Adrenal gland (tissue), 12 donors: ENCODE data around the gene RANBP3L. TPM values are rescaled to one million over a fixed set of nuclear protein-coding genes. Genes with fewer than 3 reads are reported as not detected.

Experiments used
- DNase-seq, 7 donors: peaks; one replicate each; pipeline ENCODE4 v3.0.0-alpha.2; 2019 to 2020
- H3K27ac ChIP-seq, 5 donors: fragments of 200-600 bp; sonication (generic) in 4 of 5; 1 replicate in 3 of 5; 2 replicates in 2 of 5; pipeline versions ENCODE4 v1.5.1 to v1.8.0; 2016 to 2020; ENCODE audit warnings: mild to moderate bottlenecking in 1 of 5
- H3K27me3 ChIP-seq: fragments of 200-600 bp; 2 replicates; pipeline ENCODE4 v1.8.0; 2021
- H3K36me3 ChIP-seq, 2 donors: fragments of 200-600 bp; replicated peaks in 1 of 2; 1 replicate in 1 of 2; 2 replicates in 1 of 2; pipeline versions ENCODE4 v1.5.1 to v1.8.0; 2018 to 2022
- H3K4me1 ChIP-seq, 2 donors: fragments of 200-600 bp; replicated peaks in 1 of 2; 1 replicate in 1 of 2; 2 replicates in 1 of 2; pipeline versions ENCODE4 v1.5.1 to v1.8.0; 2018 to 2021
- H3K4me3 ChIP-seq, 4 donors: fragments of 200-600 bp; sonication (generic) in 3 of 4; one replicate each; pipeline ENCODE4 v1.5.1; 2016 to 2018
- H3K9me3 ChIP-seq, 3 donors: fragments of 200-600 bp; sonication (generic) in 1 of 3; replicated peaks in 1 of 3; 1 replicate in 2 of 3; 2 replicates in 1 of 3; pipeline versions ENCODE4 v1.5.1 to v1.8.0; 2016 to 2021
- CTCF ChIP-seq, 6 experiments: fragments of 450-650 bp in 4 of 6; fragments of 200-600 bp in 2 of 6; sonication (generic) in 1 of 6; IDR thresholded peaks; 1 replicate in 5 of 6; 2 replicates in 1 of 6; pipeline versions ENCODE4 v1.5.1 to v1.8.0; 2016 to 2021; ENCODE audit warnings: antibody characterized with exemption in 6 of 6, mild to moderate bottlenecking in 2 of 6, moderate library complexity in 1 of 6
- POLR2A ChIP-seq, 2 donors: fragments of 450-650 bp; IDR thresholded peaks; one replicate each; pipeline ENCODE4 v1.6.1; 2017; ENCODE audit warnings: antibody characterized with exemption in 2 of 2, mild to moderate bottlenecking in 2 of 2, moderate library complexity in 1 of 2
- WGBS, 4 donors: extraction: QIAGEN DNeasy Blood & Tissue Kit in 2 of 4; methylation state at CpG; one replicate each; pipeline versions ENCODE4 v1.1.5 to v1.1.7; 2013 to 2017; 5-methylcytosine and 5-hydroxymethylcytosine counted together
- intact Hi-C, 2 donors: fragments of 100-400 bp; cut with DNase I; formaldehyde crosslinking; loops; one replicate each; pipeline versions ENCODE4 v1.14.1 to v1.15.0; 2022 to 2023
- polyA plus RNA-seq, 3 donors: library from polyadenylated mRNA; stranded (reverse); fragments of 200-250 nt in 2 of 3; fragments of 350-450 nt in 1 of 3; fragmentation: Illumina TruSeq in 1 of 3; extraction: RNeasy Lipid Tissue Mini Kit (QIAGEN cat#74804) in 1 of 3; gene quantifications; one replicate each; pipeline ENCODE4 v1.2.3, GENCODE V29; 2013 to 2014
- total RNA-seq, 9 donors: library from RNA; depleted of rRNA in 4 of 9; stranded (reverse); fragments of >200 nt in 4 of 9; fragments of 120-200 nt in 1 of 9; fragmentation: NEBNext Ultra II Directional in 1 of 9; extraction: Animal tissue kit (Norgen Biotek cat#: 25700) in 1 of 9; gene quantifications; one replicate each; pipeline versions ENCODE4 v1.1.0 to v1.2.4, GENCODE V29; 2013 to 2023
- donor health status: healthy with polysubstance abuse.
- donor health status: Bipolar disorder and iron deficiency.
- donor health status: DM: yes; HTN: yes; CAD: no.
- donor health status: DM: no; HTN: no; CAD: no.
- donor health status: DM: no; HTN: no; CAD: no.
- donor health status: DM: yes; HTN: yes; CAD: no.

RANBP3L gene
- total and polyA plus RNA-seq, 12 donors, result 0.30 to 21.6 (median 1.6) TPM

- peaks cover 0 to 47% of the 10 kb centered on the region in 2 donors for H3K36me3 ChIP-seq
Observed at GRCh38 chr5:36215910-36216309, 85.8 kb downstream of the RANBP3L start.

GRCh38 chr5:36214436-36214835 lies 87.3 kb downstream of the RANBP3L start:
- peaks cover 0 to 5% of the 10 kb centered on the region in 2 donors for H3K4me1 ChIP-seq
- H3K4me3 ChIP-seq, result no peak overlapping the region
- H3K27ac ChIP-seq, result no peak overlapping the region
- TF ChIP-seq CTCF (IDR thresholded peaks at IDR 0.05), result peak in 1 of 6 experiments; percentile 15
- TF ChIP-seq POLR2A (IDR thresholded peaks at IDR 0.05), result no peak
- DNase-seq, result no peak
- 86 to 96% (median 92%) methylated on average over 3 of the region's 3 CpGs for WGBS, 4 donors
- no peaks in the 10 kb centered on the region for H3K27me3 ChIP-seq
- intact Hi-C loops, result no loop called here
- peaks cover 0 to 34% of the 10 kb centered on the region in 2 donors for H3K36me3 ChIP-seq
- no peaks in the 10 kb centered on the region for H3K9me3 ChIP-seq

More at GRCh38 chr5:36215910-36216309, 85.8 kb downstream of the RANBP3L start:
- no peak for TF ChIP-seq POLR2A (IDR thresholded peaks at IDR 0.05)
- TF ChIP-seq CTCF (IDR thresholded peaks at IDR 0.05), result no peak
- no peaks in the 10 kb centered on the region for H3K9me3 ChIP-seq
- H3K4me3 ChIP-seq, result no peak overlapping the region
- no peak for DNase-seq
- H3K27ac ChIP-seq, result no peak overlapping the region
- H3K4me1 ChIP-seq, result peaks cover 0 to 5% of the 10 kb centered on the region in 2 donors
- WGBS, 4 donors, result 77 to 85% (median 82%) methylated on average over 2 of the region's 2 CpGs
- intact Hi-C loops, result no loop called here
- no peaks in the 10 kb centered on the region for H3K27me3 ChIP-seq

GRCh38 chr5:36209664-36210063 lies 92.0 kb downstream of the RANBP3L start:
- intact Hi-C loops, result no loop called here
- Histone ChIP-seq H3K27me3 (no peaks in the 10 kb centered on the region), H3K4me1 (peaks cover 0 to 7% of the 10 kb centered on the region in 2 donors), H3K36me3 (peaks cover 0 to 12% of the 10 kb centered on the region in 2 donors), H3K9me3 (no peaks in the 10 kb centered on the region), H3K4me3 (no peak overlapping the region), H3K27ac (no peak overlapping the region)
- WGBS, 4 donors, result 91 to 98% (median 96%) methylated on average over 3 of the region's 3 CpGs
- TF ChIP-seq POLR2A (IDR thresholded peaks at IDR 0.05), result no peak
- TF ChIP-seq CTCF (IDR thresholded peaks at IDR 0.05), result no peak
- no peak for DNase-seq

- no peak for DNase-seq
- Histone ChIP-seq H3K4me3 (no peak overlapping the region), H3K27me3 (no peaks in the 10 kb centered on the region), H3K9me3 (no peaks in the 10 kb centered on the region), H3K36me3 (peaks cover 0 to 10% of the 10 kb centered on the region in 2 donors), H3K27ac (no peak overlapping the region), H3K4me1 (peaks cover 0 to 7% of the 10 kb centered on the region in 2 donors)
- intact Hi-C loops, result no loop called here
- no peak for TF ChIP-seq POLR2A (IDR thresholded peaks at IDR 0.05)
- TF ChIP-seq CTCF (IDR thresholded peaks at IDR 0.05), result no peak
- 79 to 84% (median 82%) methylated on average over 2 of the region's 2 CpGs for WGBS, 4 donors
Observed at GRCh38 chr5:36208786-36209185, 92.9 kb downstream of the RANBP3L start.
